Choroid plexus epithelial cell (primary cell): ENCODE results near the gene TLR9.

Experiments used
- DNase-seq: peaks from one replicate; pipeline ENCODE4 v3.0.0-alpha.2; 2010; ENCODE audit warnings: low read depth
- H3K4me3 ChIP-seq: 2 replicates; pipeline ENCODE4 v1.5.1; 2011; ENCODE audit warnings: low read depth, mild to moderate bottlenecking, control low read depth, low read length, moderate library complexity
- CTCF ChIP-seq: conservative IDR thresholded peaks from 2 replicates; pipeline ENCODE4 v1.5.1; 2011; ENCODE audit warnings: low read depth, mild to moderate bottlenecking, control low read depth, inconsistent platforms, low read length, moderate library complexity

Gene TLR9

GRCh38 chr3:52211268-52211891, 14.1 kb downstream of the TLR9 start:
- no peak for DNase-seq
- H3K4me3 ChIP-seq: no peak overlapping the region
- no peak for TF ChIP-seq CTCF

DNA sequence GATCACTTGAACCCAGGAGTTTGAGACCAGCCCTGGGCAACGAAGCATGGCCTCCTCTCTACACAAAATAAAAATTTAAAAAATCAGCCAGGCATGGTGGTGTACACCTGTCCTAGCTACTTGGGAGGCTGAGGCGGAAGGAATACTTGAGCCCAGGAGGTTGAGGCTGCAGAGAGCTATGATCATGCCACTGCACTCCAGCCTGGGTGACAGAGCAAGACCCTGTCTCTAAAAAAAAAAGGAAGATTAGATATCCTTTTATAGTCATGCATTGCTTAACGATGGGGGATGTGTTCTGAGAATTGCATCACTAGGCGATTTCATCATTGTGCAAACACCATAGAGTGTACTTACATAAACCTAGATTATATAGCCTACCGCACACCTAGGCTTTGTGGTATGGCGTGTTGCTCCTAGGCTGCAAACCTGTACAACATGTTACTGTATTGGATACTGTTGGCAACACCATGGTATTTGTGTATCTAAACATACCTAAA, 14.8 kb downstream of the TLR9 start:
- peak; percentile 76 for DNase-seq
- no peak for TF ChIP-seq CTCF
- H3K4me3 ChIP-seq: no peak overlapping the region

GRCh38 chr3:52210037-52210436, 15.4 kb downstream of the TLR9 start:
- no peak overlapping the region for H3K4me3 ChIP-seq
- no peak for TF ChIP-seq CTCF

DNA sequence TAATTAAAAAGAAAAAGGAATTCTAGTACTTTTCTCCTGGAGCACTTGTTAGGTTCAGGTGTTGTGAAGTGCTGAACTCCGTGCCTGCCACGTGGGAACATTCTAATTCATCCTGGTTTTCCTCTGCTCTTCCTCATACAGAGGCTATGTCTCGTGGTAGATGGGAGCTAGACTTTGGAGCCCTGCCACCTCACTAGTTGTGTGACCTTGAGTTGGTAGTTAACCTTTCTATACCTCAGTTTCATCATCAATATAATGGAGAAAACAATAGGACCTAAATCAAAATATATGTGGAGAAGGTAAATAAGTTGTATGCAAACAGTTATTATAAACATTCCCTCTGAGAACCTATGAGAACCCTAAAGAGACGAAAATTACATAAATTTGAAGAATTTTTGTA, 16.9 kb downstream of the TLR9 start:
- DNase-seq: no peak
- H3K4me3 ChIP-seq: no peak overlapping the region

More at GRCh38 chr3:52210037-52210436, 15.4 kb downstream of the TLR9 start:
- DNase-seq: no peak

DNA sequence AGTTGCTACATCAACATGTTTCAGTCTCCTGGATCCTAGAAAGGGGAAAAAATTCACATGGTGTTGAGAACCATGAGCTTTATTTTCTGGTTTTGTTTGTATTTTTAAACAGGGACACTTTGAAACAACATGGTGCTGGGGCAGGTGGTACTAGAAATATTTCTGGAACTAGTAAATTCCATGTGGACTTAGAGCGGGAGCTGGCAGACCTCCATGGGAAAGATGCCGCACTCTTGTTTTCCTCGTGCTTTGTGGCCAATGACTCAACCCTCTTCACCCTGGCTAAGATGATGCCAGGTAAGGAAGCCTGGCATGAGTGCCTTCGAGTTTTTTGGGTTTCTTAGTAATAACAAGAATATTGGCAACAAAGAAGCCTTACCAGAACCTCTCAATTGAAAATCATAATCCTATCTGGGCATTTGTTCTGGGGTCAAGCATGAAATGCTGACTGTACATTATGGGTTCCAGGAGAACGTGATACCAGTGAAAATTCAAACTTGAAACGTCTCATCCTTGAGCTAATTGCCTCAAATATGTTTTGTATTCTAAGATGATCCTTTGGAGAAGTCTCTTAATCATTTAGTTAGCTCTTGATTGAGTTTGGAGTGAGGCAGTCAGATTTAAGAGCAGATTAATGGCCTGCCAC, 19.6 kb downstream of the TLR9 start:
- DNase-seq: no peak
- no peak overlapping the region for H3K4me3 ChIP-seq
- no peak for TF ChIP-seq CTCF

More for the DNA sequence above, 16.9 kb downstream of the TLR9 start:
- no peak for TF ChIP-seq CTCF

DNA sequence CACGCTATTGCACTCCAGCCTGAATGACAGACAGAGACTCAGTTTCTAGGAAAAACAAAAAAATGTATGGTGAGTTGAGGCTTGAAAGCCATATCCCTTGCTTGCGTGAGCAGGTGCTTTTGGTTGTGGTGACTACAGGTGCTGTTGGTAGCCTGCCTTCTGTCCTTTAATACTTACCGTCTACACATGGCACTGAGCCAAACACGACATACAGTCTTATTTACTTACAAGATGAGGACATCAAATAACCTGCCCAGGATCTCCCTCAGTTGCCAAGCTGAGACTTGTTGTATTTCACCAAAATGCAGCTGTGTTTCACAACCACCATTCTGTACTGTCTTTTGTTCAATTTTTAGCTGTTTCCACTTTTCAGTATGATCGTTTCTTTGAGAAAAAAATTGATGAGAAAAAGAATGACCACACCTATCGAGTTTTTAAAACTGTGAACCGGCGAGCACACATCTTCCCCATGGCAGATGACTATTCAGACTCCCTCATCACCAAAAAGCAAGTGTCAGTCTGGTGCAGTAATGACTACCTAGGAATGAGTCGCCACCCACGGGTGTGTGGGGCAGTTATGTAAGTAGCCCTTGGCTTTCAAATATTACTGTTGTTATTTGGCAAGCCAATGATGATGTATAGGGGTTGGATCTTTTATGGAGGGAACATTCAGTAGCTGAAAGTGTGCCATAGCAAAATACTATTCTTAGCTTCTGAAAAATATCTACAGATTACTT, 20.9 kb downstream of the TLR9 start:
- DNase-seq: no peak
- no peak overlapping the region for H3K4me3 ChIP-seq
- TF ChIP-seq CTCF: no peak
